ENCODE results near the gene MORN3.
"Not testable (repeated sequence)": the region's sequence is repeated elsewhere in the genome, so short reads cannot be mapped to it uniquely, and the experiment has no call there.

MORN3 gene

DNA sequence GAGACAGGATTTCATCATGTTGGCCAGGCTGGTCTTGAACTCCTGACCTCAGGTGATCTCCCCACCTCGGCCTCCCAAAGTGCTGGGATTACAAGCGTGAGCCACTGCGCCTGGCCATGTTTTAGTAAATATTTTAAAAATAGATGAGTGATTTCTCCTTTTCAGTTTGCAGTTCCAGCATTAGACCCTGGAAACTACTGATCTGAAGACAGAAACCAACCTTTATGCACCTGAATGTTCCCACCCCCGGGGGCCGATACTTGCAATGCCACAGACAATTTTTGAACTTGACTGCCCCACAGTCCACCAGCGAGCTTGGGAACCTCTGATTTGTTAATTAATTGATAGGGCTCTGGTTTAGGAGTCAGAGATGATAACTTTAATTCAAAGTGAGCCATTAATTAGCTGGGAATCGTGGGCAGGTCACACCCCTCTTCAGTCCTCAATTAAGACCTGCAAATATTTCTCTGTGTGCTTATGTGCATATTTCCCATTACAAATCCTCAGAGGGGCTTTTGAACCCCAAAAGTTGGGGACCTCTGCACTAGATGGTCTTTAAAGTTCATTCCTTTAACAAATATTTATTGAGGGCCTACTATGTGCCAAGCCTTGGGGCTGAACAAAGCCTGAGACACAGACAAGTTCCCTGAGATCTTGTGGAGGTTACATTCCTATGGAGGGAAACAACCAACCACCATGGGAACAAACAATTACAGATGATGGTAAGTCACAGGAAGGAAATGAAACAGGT is 39.0 kb upstream of the MORN3 start:
- TF ChIP-seq POLR2A (IDR thresholded peaks at IDR 0.05; ENCODE audit: low read depth, low read length) (no peak), TAF1 (IDR thresholded peaks at IDR 0.05; ENCODE audit: borderline replicate concordance, low read depth, low read length) (no peak), POLR2AphosphoS5 (IDR thresholded peaks at IDR 0.05; ENCODE audit: low read depth, low read length) (no peak)
- DNase-seq (ENCODE audit: insufficient read length) (no peak), FAIRE-seq (no peak)

DNA sequence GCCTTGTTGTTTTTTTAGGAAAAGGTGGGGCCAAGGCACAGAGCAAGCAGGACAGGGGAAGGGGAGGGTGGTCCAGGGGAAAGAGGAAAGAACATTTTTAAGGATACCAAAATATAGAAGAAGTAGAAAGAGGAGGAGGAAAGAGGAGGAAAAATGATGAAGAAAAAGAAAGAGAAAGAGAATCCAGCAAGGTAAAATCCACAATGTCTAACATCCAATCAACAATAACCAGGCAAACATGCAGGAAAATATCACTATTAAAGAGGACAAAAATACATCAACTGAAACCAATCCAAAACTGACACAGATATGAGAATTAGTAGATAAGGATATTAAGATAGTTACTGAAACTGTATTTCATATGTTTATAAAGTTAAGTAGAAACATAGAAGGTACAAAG is 36.1 kb upstream of the MORN3 start:
- no peak for TF ChIP-seq POLR2A (IDR thresholded peaks at IDR 0.05; ENCODE audit: low read depth, low read length)
- TF ChIP-seq TAF1 (IDR thresholded peaks at IDR 0.05; ENCODE audit: borderline replicate concordance, low read depth, low read length) = no peak
- TF ChIP-seq POLR2AphosphoS5 (IDR thresholded peaks at IDR 0.05; ENCODE audit: low read depth, low read length) = no peak
- no peak for DNase-seq (ENCODE audit: insufficient read length)
- FAIRE-seq = no peak

- FAIRE-seq (no peak), DNase-seq (ENCODE audit: insufficient read length) (no peak)
- TF ChIP-seq TAF1 (IDR thresholded peaks at IDR 0.05; ENCODE audit: borderline replicate concordance, low read depth, low read length) = no peak
- no peak for TF ChIP-seq POLR2A (IDR thresholded peaks at IDR 0.05; ENCODE audit: low read depth, low read length)
- no peak for TF ChIP-seq POLR2AphosphoS5 (IDR thresholded peaks at IDR 0.05; ENCODE audit: low read depth, low read length)
Measured at GRCh38 chr12:121702944-121703343, 33.5 kb upstream of the MORN3 start.

- DNase-seq (ENCODE audit: insufficient read length) (no peak), FAIRE-seq (no peak)
- no peak for TF ChIP-seq TAF1 (IDR thresholded peaks at IDR 0.05; ENCODE audit: borderline replicate concordance, low read depth, low read length)
- TF ChIP-seq POLR2A (IDR thresholded peaks at IDR 0.05; ENCODE audit: low read depth, low read length) = no peak
- no peak for TF ChIP-seq POLR2AphosphoS5 (IDR thresholded peaks at IDR 0.05; ENCODE audit: low read depth, low read length)
Measured at GRCh38 chr12:121701667-121702277, 32.3 kb upstream of the MORN3 start.

GRCh38 chr12:121697861-121698260 is 28.4 kb upstream of the MORN3 start:
- FAIRE-seq; DNase-seq (ENCODE audit: insufficient read length): not testable (repeated sequence)

GRCh38 chr12:121697093-121697698 is 27.7 kb upstream of the MORN3 start:
- peak; percentile 87 for FAIRE-seq
- DNase-seq (ENCODE audit: insufficient read length) = no peak
- no peak for TF ChIP-seq POLR2A (IDR thresholded peaks at IDR 0.05; ENCODE audit: low read depth, low read length)
- TF ChIP-seq POLR2AphosphoS5 (IDR thresholded peaks at IDR 0.05; ENCODE audit: low read depth, low read length) = no peak
- no peak for TF ChIP-seq TAF1 (IDR thresholded peaks at IDR 0.05; ENCODE audit: borderline replicate concordance, low read depth, low read length)

- no peak for TF ChIP-seq POLR2AphosphoS5 (IDR thresholded peaks at IDR 0.05; ENCODE audit: low read depth, low read length)
- no peak for TF ChIP-seq POLR2A (IDR thresholded peaks at IDR 0.05; ENCODE audit: low read depth, low read length)
- TF ChIP-seq TAF1 (IDR thresholded peaks at IDR 0.05; ENCODE audit: borderline replicate concordance, low read depth, low read length) = no peak
- FAIRE-seq (no peak), DNase-seq (ENCODE audit: insufficient read length) (no peak)
Measured at GRCh38 chr12:121693155-121693687, 23.8 kb upstream of the MORN3 start.

- DNase-seq (ENCODE audit: insufficient read length); FAIRE-seq: not testable (repeated sequence)
Measured at GRCh38 chr12:121692744-121693143, 23.3 kb upstream of the MORN3 start.

DNA sequence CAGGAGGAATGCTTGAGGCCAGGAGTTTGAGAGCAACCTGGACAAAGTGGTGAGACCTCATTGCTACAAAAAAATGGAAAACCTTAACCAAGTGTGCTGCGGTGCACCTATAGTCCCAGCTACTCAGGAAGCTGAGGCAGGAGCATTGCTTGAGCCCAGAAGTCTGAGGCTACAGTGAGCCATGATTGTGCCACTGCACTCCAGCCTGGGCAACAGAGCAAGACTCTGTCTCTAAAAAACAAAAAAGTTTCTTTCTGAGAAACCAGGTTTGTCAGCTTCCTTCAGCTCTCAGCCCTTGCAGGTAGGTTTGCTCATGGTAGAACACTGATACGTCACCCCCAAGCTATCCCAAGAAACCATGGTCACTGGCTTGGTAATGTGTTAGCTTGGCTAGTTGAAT is 20.0 kb upstream of the MORN3 start:
- no peak for FAIRE-seq

GRCh38 chr12:121688966-121689365 is 19.5 kb upstream of the MORN3 start:
- TF ChIP-seq POLR2A (IDR thresholded peaks at IDR 0.05; ENCODE audit: low read depth, low read length) (no peak), POLR2AphosphoS5 (IDR thresholded peaks at IDR 0.05; ENCODE audit: low read depth, low read length) (no peak), TAF1 (IDR thresholded peaks at IDR 0.05; ENCODE audit: borderline replicate concordance, low read depth, low read length) (no peak)
- DNase-seq (ENCODE audit: insufficient read length) (no peak), FAIRE-seq (no peak)

More for the DNA sequence above, 20.0 kb upstream of the MORN3 start:
- no peak for DNase-seq (ENCODE audit: insufficient read length)
- TF ChIP-seq POLR2A (IDR thresholded peaks at IDR 0.05; ENCODE audit: low read depth, low read length) = no peak
- no peak for TF ChIP-seq POLR2AphosphoS5 (IDR thresholded peaks at IDR 0.05; ENCODE audit: low read depth, low read length)
- TF ChIP-seq TAF1 (IDR thresholded peaks at IDR 0.05; ENCODE audit: borderline replicate concordance, low read depth, low read length) = no peak

- DNase-seq (ENCODE audit: insufficient read length); FAIRE-seq: not testable (repeated sequence)
Measured at GRCh38 chr12:121679661-121680197, 10.3 kb upstream of the MORN3 start.

GRCh38 chr12:121678716-121679300 is 9.4 kb upstream of the MORN3 start:
- DNase-seq (ENCODE audit: insufficient read length) (no peak), FAIRE-seq (no peak)
- TF ChIP-seq POLR2A (IDR thresholded peaks at IDR 0.05; ENCODE audit: low read depth, low read length) (no peak), POLR2AphosphoS5 (IDR thresholded peaks at IDR 0.05; ENCODE audit: low read depth, low read length) (no peak), TAF1 (IDR thresholded peaks at IDR 0.05; ENCODE audit: borderline replicate concordance, low read depth, low read length) (no peak)

Measured in GM12892 (cell line).